ENCODE measurements around the gene DDR2.

The DDR2 gene

DNA sequence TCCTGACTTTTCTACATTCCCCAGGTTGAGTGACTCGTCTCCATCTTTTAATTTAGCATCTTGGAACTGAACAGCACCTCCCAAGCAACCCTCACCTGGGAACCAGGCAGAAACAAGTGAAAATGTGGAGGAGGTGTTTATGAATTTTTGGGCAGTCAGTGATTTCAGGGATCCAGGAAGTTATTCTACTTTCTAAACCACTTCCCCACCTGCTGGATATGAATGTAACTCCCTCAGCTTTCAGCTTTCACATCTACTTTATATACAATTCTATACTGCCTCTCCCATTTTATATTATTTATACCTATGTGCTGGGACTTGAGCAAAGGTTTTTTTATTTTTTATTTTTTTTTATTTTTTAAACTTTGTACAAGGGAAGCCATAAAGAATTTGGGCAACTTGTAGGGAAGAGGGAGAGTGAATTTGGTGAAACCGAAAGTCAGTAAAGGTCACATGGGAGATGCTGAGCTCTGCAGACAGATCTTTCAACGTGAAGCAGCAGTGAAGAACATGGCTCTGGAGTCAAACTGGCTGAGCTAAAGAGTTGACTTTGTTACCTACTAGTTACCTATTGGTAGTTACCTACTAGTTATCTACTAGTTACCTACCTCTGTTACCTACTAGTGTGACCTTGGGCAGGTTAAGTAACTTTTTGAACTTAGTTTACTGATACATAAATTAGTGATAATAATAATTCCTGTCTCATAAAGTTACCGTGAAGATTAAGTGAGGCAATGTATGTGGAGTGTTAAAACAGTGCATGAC, 45.5 kb downstream of the DDR2 start:
- no peaks in the 10 kb centered on the region for H3K27me3 ChIP-seq
- no peaks in the 10 kb centered on the region for H3K36me3 ChIP-seq
- TF ChIP-seq, protein P1, sequence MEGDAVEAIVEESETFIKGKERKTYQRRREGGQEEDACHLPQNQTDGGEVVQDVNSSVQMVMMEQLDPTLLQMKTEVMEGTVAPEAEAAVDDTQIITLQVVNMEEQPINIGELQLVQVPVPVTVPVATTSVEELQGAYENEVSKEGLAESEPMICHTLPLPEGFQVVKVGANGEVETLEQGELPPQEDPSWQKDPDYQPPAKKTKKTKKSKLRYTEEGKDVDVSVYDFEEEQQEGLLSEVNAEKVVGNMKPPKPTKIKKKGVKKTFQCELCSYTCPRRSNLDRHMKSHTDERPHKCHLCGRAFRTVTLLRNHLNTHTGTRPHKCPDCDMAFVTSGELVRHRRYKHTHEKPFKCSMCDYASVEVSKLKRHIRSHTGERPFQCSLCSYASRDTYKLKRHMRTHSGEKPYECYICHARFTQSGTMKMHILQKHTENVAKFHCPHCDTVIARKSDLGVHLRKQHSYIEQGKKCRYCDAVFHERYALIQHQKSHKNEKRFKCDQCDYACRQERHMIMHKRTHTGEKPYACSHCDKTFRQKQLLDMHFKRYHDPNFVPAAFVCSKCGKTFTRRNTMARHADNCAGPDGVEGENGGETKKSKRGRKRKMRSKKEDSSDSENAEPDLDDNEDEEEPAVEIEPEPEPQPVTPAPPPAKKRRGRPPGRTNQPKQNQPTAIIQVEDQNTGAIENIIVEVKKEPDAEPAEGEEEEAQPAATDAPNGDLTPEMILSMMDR (IDR thresholded peaks at IDR 0.05), result no peak
- H3K9me3 ChIP-seq, result no peaks in the 10 kb centered on the region
- H3K27ac ChIP-seq, result no peak overlapping the region
- H3K4me1 ChIP-seq (ENCODE audit: control insufficient read depth in 1 of 2, insufficient read depth in 1 of 2, low read depth in 1 of 2, low read length in 1 of 2), result no peaks in the 10 kb centered on the region
- H3K4me3 ChIP-seq (ENCODE audit: low read depth in 1 of 2, low read length in 1 of 2), result no peak overlapping the region

DNA sequence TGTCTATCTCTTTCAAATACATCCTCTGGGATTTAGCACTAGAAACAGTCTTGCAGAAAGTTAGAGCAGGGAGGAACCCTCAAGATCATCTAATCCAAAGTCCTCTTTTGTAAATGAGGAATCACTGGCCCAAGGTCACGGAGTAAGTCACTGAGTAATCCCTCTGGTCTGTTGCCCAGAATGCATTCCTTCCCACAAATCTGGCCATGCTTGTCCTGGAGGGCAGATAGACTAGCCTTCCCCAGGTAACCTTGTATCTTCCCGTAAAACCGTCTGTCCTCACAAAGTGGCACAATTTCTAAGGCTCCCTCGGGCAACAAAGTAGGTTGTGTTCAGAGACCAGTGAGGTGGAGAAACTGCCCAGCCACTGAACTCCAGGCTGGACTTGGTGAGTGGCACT, 46.2 kb downstream of the DDR2 start:
- Histone ChIP-seq H3K27me3 (no peaks in the 10 kb centered on the region), H3K27ac (no peak overlapping the region), H3K9me3 (no peaks in the 10 kb centered on the region), H3K36me3 (no peaks in the 10 kb centered on the region), H3K4me3 (ENCODE audit: low read depth in 1 of 2, low read length in 1 of 2) (no peak overlapping the region), H3K4me1 (ENCODE audit: control insufficient read depth in 1 of 2, insufficient read depth in 1 of 2, low read depth in 1 of 2, low read length in 1 of 2) (no peaks in the 10 kb centered on the region)
- TF ChIP-seq, protein P1 (IDR thresholded peaks at IDR 0.05), result no peak

DNA sequence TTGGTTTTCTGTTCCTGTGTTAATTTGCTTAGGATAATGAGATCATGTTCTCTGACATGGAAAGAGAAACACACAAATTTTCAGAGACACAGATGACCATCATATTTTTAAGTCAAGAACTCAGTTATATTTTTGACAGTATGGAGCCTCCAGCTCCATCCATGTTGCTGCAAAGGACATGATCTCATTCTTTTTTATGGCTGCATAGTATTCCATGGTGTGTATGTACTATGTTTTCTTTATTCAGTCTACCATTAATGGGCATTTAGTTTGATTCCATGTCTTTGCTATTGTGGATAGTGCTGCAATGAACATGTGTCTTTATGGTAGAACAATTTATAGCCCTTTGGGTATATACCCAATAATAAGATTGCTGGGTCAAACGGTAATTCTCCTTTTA, 47.0 kb downstream of the DDR2 start:
- H3K27me3 ChIP-seq, result no peaks in the 10 kb centered on the region
- H3K4me3 ChIP-seq (ENCODE audit: low read depth in 1 of 2, low read length in 1 of 2), result no peak overlapping the region
- H3K36me3 ChIP-seq, result no peaks in the 10 kb centered on the region
- no peaks in the 10 kb centered on the region for H3K9me3 ChIP-seq
- no peaks in the 10 kb centered on the region for H3K4me1 ChIP-seq (ENCODE audit: control insufficient read depth in 1 of 2, insufficient read depth in 1 of 2, low read depth in 1 of 2, low read length in 1 of 2)
- H3K27ac ChIP-seq, result no peak overlapping the region
- TF ChIP-seq, protein P1 (IDR thresholded peaks at IDR 0.05), result no peak

DNA sequence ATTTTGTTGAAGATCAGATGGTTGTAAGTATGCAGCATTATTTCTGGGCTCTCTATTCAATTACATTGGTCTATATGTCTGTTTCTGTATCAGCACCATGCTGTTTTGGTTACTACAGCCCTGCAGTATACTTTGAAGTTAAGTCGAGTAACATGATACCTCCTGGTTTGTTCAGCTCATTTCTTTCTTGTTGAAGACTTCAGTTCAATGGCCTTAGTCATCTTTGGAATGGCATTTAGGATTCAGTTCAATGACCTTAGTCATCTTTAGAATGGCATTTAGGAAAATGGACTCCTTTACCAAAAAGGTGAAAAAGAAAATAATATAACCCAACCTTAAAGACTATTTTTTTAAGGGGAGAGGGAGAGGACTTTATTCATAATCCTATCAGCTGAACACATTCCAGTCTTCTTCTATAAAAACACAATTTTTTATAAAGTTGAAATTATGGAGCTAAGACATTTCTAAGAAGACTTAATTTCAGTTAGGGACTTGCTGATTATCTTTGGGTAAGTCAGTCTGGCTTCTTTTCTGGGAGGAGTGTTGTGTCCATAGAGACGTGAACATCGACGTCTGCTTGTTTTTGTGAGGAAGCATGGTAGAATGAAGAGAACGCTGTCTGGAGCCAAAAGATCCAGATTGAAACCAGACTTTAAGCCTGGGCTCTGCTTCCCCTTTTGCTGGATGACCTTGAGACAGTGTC, 48.3 kb downstream of the DDR2 start:
- no peaks in the 10 kb centered on the region for H3K9me3 ChIP-seq
- H3K27me3 ChIP-seq, result no peaks in the 10 kb centered on the region
- H3K36me3 ChIP-seq, result no peaks in the 10 kb centered on the region
- H3K27ac ChIP-seq, result no peak overlapping the region
- no peak overlapping the region for H3K4me3 ChIP-seq (ENCODE audit: low read depth in 1 of 2, low read length in 1 of 2)
- TF ChIP-seq, protein P1 (IDR thresholded peaks at IDR 0.05), result no peak
- H3K4me1 ChIP-seq (ENCODE audit: control insufficient read depth in 1 of 2, insufficient read depth in 1 of 2, low read depth in 1 of 2, low read length in 1 of 2), result no peaks in the 10 kb centered on the region

DNA sequence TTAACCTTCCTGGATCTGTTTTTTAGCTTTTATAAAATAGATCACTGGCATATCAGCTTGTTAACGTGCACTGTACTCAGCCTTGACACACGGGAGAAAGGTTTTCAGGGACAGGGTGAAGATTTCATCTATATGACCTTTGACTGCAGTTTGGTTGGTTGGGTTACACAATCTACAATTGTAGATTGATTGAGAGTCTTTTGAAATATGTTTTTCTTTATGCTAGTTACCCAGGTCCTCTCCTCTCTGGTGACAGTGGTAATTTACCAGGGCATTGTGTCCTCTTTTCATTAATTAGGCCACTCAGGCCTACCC, 48.8 kb downstream of the DDR2 start:
- Histone ChIP-seq H3K36me3 (no peaks in the 10 kb centered on the region), H3K4me1 (ENCODE audit: control insufficient read depth in 1 of 2, insufficient read depth in 1 of 2, low read depth in 1 of 2, low read length in 1 of 2) (no peaks in the 10 kb centered on the region), H3K4me3 (ENCODE audit: low read depth in 1 of 2, low read length in 1 of 2) (no peak overlapping the region), H3K27ac (no peak overlapping the region), H3K27me3 (no peaks in the 10 kb centered on the region), H3K9me3 (no peaks in the 10 kb centered on the region)
- TF ChIP-seq, protein P1 (IDR thresholded peaks at IDR 0.05), result no peak

Measured in neutrophil (primary cell).